Activated CD4-positive, alpha-beta T cell treated with anti-CD3 and anti-CD28 coated beads, Interleukin-2, amount 10 ng/mL, durations not matched to agents 24 days and 14 days (primary cell): ENCODE measurements around the gene TMBIM6. TPM values are rescaled to one million over a fixed set of nuclear protein-coding genes. Genes with fewer than 3 reads are reported as not detected.
"Not testable (repeated sequence)": the region's sequence is repeated elsewhere in the genome, so short reads cannot be mapped to it uniquely, and the experiment has no call there.

ENCODE experiments used
- DNase-seq: peaks from one replicate; pipeline ENCODE4 v3.0.0; 2022
- H3K27ac Mint-ChIP-seq: one replicate; pipeline ENCODE4 v1.8.0; 2022; ENCODE audit warnings: mild to moderate bottlenecking, mixed read lengths
- H3K27me3 Mint-ChIP-seq: one replicate; pipeline ENCODE4 v1.8.0; 2022; ENCODE audit warnings: mixed read lengths
- H3K36me3 Mint-ChIP-seq: one replicate; pipeline ENCODE4 v1.8.0; 2022; ENCODE audit warnings: low read depth, mild to moderate bottlenecking, mixed read lengths
- H3K4me1 Mint-ChIP-seq: one replicate; pipeline ENCODE4 v1.8.0; 2021; ENCODE audit warnings: mixed read lengths
- H3K4me3 Mint-ChIP-seq: one replicate; pipeline ENCODE4 v1.8.0; 2022; ENCODE audit warnings: mild to moderate bottlenecking, moderate library complexity, mixed read lengths
- H3K9me3 Mint-ChIP-seq: one replicate; pipeline ENCODE4 v1.8.0; 2021; ENCODE audit warnings: mixed read lengths
- intact Hi-C: fragments of 100-400 bp; cut with micrococcal nuclease; formaldehyde crosslinking; loops from one replicate; pipeline ENCODE4 v1.15.1; 2023
- total RNA-seq: library from RNA; stranded (reverse); gene quantifications from 2 replicates; pipeline ENCODE4 v1.2.3, GENCODE V29; 2022

The TMBIM6 gene
- total RNA-seq, 1 donor from 2014 or later = 370 TPM

GRCh38 chr12:49707128-49707811 is 34.1 kb upstream of the TMBIM6 start, which contains the start of gene FMNL3:
FMNL3 (minus strand) TSS chr12:49707405; CDS start chr12:49707180, 225 bp downstream.
- Mint-ChIP-seq H3K27me3 (peaks cover 23% of the 10 kb centered on the region), H3K36me3 (peaks cover 5% of the 10 kb centered on the region), H3K9me3 (no peaks in the 10 kb centered on the region), H3K4me3 (peak within 1 kb of the TSS; percentile 97), H3K27ac (peak within 1 kb of the TSS; percentile 89), H3K4me1 (peaks cover 43% of the 10 kb centered on the region)
- peak; percentile 100 for DNase-seq
- intact Hi-C loops = loop anchor here (1.0 to 5.0 kb wide), 8 partner anchors 34 to 140 kb away; partner anchors contain the start of genes MCRS1, NCKAP5L and TMBIM6

- no peak for DNase-seq
- Mint-ChIP-seq H3K27ac (peak overlapping the region; percentile 87), H3K36me3 (peaks cover 3% of the 10 kb centered on the region), H3K4me1 (peaks cover 38% of the 10 kb centered on the region), H3K27me3 (peaks cover 27% of the 10 kb centered on the region), H3K9me3 (no peaks in the 10 kb centered on the region), H3K4me3 (peak overlapping the region; percentile 97)
- intact Hi-C loops = loop anchor here (1.0 to 5.0 kb wide), 8 partner anchors 34 to 140 kb away; partner anchors contain the start of genes MCRS1, NCKAP5L and TMBIM6
Measured at GRCh38 chr12:49707812-49708147, 33.6 kb upstream of the TMBIM6 start.

- H3K9me3 Mint-ChIP-seq = no peaks in the 10 kb centered on the region
- no peak overlapping the region for H3K27ac Mint-ChIP-seq
- H3K4me3 Mint-ChIP-seq = no peak overlapping the region
- peaks cover 28% of the 10 kb centered on the region for H3K27me3 Mint-ChIP-seq
- peak; percentile 56 for DNase-seq
- peaks cover 28% of the 10 kb centered on the region for H3K4me1 Mint-ChIP-seq
- intact Hi-C loops = loop anchor here (5.0 kb wide), 1 partner anchor 142 kb away; the partner anchor contains the start of gene MCRS1
- H3K36me3 Mint-ChIP-seq = peaks cover 3% of the 10 kb centered on the region
Measured at GRCh38 chr12:49708851-49709250, 32.5 kb upstream of the TMBIM6 start.

GRCh38 chr12:49713952-49714351 is 27.4 kb upstream of the TMBIM6 start:
- H3K4me1 Mint-ChIP-seq, H3K27ac Mint-ChIP-seq, DNase-seq, intact Hi-C loops, H3K36me3 Mint-ChIP-seq, H3K9me3 Mint-ChIP-seq, H3K4me3 Mint-ChIP-seq: not testable (repeated sequence)
- peaks cover 37% of the 10 kb centered on the region for H3K27me3 Mint-ChIP-seq

GRCh38 chr12:49716553-49716952 is 24.8 kb upstream of the TMBIM6 start:
- H3K27ac Mint-ChIP-seq = no peak overlapping the region
- no peak for DNase-seq
- no peaks in the 10 kb centered on the region for H3K4me1 Mint-ChIP-seq
- H3K27me3 Mint-ChIP-seq = peaks cover 36% of the 10 kb centered on the region
- no peaks in the 10 kb centered on the region for H3K36me3 Mint-ChIP-seq
- no peak overlapping the region for H3K4me3 Mint-ChIP-seq
- no peaks in the 10 kb centered on the region for H3K9me3 Mint-ChIP-seq
- intact Hi-C loops = no loop called here

- intact Hi-C loops, H3K4me1 Mint-ChIP-seq, DNase-seq, H3K36me3 Mint-ChIP-seq, H3K27ac Mint-ChIP-seq, H3K4me3 Mint-ChIP-seq, H3K9me3 Mint-ChIP-seq: not testable (repeated sequence)
- H3K27me3 Mint-ChIP-seq = peaks cover 32% of the 10 kb centered on the region
Measured at GRCh38 chr12:49717800-49718199, 23.6 kb upstream of the TMBIM6 start.

- H3K4me1 Mint-ChIP-seq = no peaks in the 10 kb centered on the region
- no peak overlapping the region for H3K4me3 Mint-ChIP-seq
- no peaks in the 10 kb centered on the region for H3K36me3 Mint-ChIP-seq
- H3K9me3 Mint-ChIP-seq = no peaks in the 10 kb centered on the region
- no peak overlapping the region for H3K27ac Mint-ChIP-seq
- peaks cover 39% of the 10 kb centered on the region for H3K27me3 Mint-ChIP-seq
- no peak for DNase-seq
- intact Hi-C loops = no loop called here
Measured at GRCh38 chr12:49720214-49720613, 21.1 kb upstream of the TMBIM6 start.

- H3K4me1 Mint-ChIP-seq, DNase-seq, H3K4me3 Mint-ChIP-seq, H3K36me3 Mint-ChIP-seq, H3K9me3 Mint-ChIP-seq, H3K27ac Mint-ChIP-seq, intact Hi-C loops: not testable (repeated sequence)
- H3K27me3 Mint-ChIP-seq = peaks cover 38% of the 10 kb centered on the region
Measured at GRCh38 chr12:49721355-49721754, 20.0 kb upstream of the TMBIM6 start.

GRCh38 chr12:49728446-49728845 is 12.9 kb upstream of the TMBIM6 start:
- H3K4me1 Mint-ChIP-seq = no peaks in the 10 kb centered on the region
- H3K27me3 Mint-ChIP-seq = peaks cover 27% of the 10 kb centered on the region
- DNase-seq = no peak
- no peaks in the 10 kb centered on the region for H3K36me3 Mint-ChIP-seq
- H3K27ac Mint-ChIP-seq = no peak overlapping the region
- intact Hi-C loops = no loop called here
- no peak overlapping the region for H3K4me3 Mint-ChIP-seq
- no peaks in the 10 kb centered on the region for H3K9me3 Mint-ChIP-seq

GRCh38 chr12:49730050-49730449 is 11.3 kb upstream of the TMBIM6 start:
- H3K36me3 Mint-ChIP-seq = no peaks in the 10 kb centered on the region
- no peak overlapping the region for H3K4me3 Mint-ChIP-seq
- no peak for DNase-seq
- peaks cover 19% of the 10 kb centered on the region for H3K27me3 Mint-ChIP-seq
- intact Hi-C loops = no loop called here
- H3K9me3 Mint-ChIP-seq = no peaks in the 10 kb centered on the region
- no peak overlapping the region for H3K27ac Mint-ChIP-seq
- H3K4me1 Mint-ChIP-seq = no peaks in the 10 kb centered on the region

- Mint-ChIP-seq H3K4me1 (no peaks in the 10 kb centered on the region), H3K36me3 (no peaks in the 10 kb centered on the region), H3K9me3 (no peaks in the 10 kb centered on the region), H3K27ac (no peak overlapping the region), H3K4me3 (no peak overlapping the region), H3K27me3 (peaks cover 17% of the 10 kb centered on the region)
- intact Hi-C loops = no loop called here
- DNase-seq = no peak
Measured at GRCh38 chr12:49730568-49731101, 10.7 kb upstream of the TMBIM6 start.

GRCh38 chr12:49733219-49734017 is 7.9 kb upstream of the TMBIM6 start:
- Mint-ChIP-seq H3K4me3 (no peak overlapping the region), H3K9me3 (no peaks in the 10 kb centered on the region), H3K36me3 (no peaks in the 10 kb centered on the region), H3K4me1 (no peaks in the 10 kb centered on the region), H3K27me3 (peaks cover 13% of the 10 kb centered on the region), H3K27ac (no peak overlapping the region)
- intact Hi-C loops = no loop called here
- DNase-seq = no peak

- H3K9me3 Mint-ChIP-seq, intact Hi-C loops, H3K36me3 Mint-ChIP-seq: not testable (repeated sequence)
Measured at GRCh38 chr12:49734900-49735299, 6.5 kb upstream of the TMBIM6 start.

GRCh38 chr12:49738721-49739120 is 2.6 kb upstream of the TMBIM6 start:
- intact Hi-C loops, H3K27me3 Mint-ChIP-seq: not testable (repeated sequence)

More at GRCh38 chr12:49734900-49735299, 6.5 kb upstream of the TMBIM6 start:
- H3K4me3 Mint-ChIP-seq, H3K4me1 Mint-ChIP-seq, DNase-seq, H3K27ac Mint-ChIP-seq: not testable (repeated sequence)
- peaks cover 13% of the 10 kb centered on the region for H3K27me3 Mint-ChIP-seq

More at GRCh38 chr12:49738721-49739120, 2.6 kb upstream of the TMBIM6 start:
- not testable (repeated sequence) for H3K27ac Mint-ChIP-seq, DNase-seq, H3K9me3 Mint-ChIP-seq, H3K4me3 Mint-ChIP-seq
- Mint-ChIP-seq H3K4me1 (peaks cover 16% of the 10 kb centered on the region), H3K36me3 (peaks cover 19% of the 10 kb centered on the region)
